GM19351 (cell line): ENCODE measurements around the gene GGT5.
"Not testable (repeated sequence)": the region's sequence is repeated elsewhere in the genome, so short reads cannot be mapped to it uniquely, and the experiment has no call there.

Experiments used
- ATAC-seq: cut with Tn5 transposase; IDR thresholded peaks from one replicate; pipeline ENCODE4 v1.9.1; 2021; ENCODE audit warnings: mild to moderate bottlenecking, moderate library complexity; ENCODE audit not compliant: unreplicated experiment

Gene GGT5

DNA sequence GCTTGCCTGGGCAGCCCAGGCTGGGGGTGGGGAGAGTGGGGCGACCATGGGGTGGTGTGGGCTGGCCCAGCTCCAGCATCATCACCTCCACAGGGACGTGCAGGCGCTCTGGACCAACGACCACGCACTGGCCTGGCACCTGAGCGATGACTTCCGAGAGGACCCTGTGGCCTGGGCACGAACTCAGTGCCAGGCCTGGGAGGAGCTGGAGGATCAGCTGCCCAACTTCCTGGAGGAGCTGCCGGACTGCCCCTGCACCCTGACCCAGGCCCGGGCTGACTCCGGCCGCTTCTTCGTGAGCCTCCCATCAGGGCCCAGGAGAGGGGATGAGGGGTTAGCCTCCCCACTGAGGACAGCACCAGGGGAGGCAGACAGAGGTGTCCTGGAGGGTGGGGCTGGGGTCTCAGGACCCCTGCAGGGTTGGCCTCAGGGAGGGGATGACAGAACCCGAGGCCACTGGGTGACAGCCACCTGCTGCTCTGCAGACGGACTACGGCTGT is 59.8 kb downstream of the GGT5 start:
- ATAC-seq = no peak

DNA sequence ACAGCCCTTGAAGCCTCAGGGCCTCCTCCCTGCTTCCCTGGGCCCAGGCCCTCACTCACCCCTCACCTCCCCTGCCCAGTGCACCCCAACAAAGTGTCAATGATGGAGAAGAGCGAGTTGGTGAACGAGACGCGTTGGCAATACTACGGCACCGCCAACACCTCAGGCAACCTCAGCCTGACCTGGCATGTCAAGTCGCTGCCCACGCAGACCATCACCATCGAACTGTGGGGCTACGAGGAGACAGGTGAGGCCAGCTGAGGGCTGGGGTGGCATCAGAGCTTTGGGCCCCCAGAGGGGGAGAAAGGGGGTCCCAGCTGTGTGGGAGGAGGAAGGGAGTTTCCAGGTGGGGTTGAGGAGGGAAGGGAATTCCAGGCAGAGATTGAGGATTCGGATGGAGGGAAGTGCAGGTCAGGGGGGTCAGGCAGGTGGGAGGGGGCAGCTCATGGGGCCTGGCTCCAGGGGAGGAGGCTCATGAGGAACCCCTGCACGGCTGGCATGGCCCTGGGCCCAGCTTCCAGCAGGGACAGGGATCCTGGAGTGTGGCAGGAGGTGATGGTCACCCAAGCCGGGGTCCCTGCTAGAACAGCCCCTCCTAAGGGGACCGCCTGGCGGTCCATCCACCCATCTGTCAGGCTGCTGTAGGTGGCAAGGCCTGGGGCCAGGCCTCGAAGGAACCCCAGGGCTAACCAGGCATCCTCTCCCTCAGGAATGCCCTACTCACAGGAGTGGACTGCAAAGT is 60.7 kb downstream of the GGT5 start:
- ATAC-seq = no peak

DNA sequence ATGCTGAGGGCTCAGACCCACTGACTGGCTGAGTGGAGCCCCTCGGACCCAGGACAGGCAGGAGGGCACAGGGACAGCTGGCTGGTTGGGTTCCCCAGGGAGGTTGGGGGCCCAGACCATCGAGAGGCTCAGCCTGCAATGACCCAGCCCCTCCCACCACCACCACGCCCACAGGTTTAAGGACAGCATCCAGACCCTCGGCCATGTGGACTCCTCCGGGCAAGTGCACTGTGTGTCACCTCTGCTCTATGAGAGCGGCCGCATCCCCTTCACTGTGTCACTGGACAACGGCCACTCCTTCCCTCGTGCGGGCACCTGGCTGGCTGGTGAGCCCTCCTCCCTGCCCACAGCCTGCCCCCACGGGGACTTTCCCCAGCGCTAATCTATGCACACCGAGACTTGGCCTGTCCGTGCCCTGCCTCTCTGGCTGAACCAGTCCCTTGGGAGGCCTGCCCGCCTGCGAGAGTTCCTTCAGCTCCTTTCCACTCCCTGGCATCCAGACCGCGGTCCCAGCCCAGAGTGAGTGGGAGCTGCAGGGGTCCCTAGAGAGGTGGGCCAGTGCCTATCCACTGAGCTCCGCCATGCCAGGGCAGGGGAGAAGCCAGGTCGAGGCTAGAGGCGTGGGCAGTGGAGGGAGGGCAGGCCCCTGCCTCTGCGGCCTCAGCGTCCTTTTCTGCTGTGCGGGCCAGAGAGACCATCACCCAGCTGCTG is 61.4 kb downstream of the GGT5 start:
- no peak for ATAC-seq

DNA sequence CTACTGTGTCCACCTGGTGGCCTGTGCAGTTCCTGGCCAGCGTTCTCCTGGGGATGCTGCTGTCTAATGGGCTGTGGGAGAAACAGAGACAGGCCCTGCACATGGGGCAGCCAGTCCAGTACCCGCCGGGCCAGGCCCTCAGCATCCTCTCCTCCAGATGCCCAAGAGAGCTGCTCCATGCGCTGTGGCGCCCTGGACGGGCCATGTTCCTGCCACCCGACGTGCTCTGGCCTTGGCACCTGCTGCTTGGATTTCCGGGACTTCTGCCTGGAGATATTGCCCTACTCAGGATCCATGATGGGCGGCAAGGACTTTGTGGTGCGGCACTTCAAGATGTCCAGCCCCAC is 62.0 kb downstream of the GGT5 start:
- not testable (repeated sequence) for ATAC-seq

DNA sequence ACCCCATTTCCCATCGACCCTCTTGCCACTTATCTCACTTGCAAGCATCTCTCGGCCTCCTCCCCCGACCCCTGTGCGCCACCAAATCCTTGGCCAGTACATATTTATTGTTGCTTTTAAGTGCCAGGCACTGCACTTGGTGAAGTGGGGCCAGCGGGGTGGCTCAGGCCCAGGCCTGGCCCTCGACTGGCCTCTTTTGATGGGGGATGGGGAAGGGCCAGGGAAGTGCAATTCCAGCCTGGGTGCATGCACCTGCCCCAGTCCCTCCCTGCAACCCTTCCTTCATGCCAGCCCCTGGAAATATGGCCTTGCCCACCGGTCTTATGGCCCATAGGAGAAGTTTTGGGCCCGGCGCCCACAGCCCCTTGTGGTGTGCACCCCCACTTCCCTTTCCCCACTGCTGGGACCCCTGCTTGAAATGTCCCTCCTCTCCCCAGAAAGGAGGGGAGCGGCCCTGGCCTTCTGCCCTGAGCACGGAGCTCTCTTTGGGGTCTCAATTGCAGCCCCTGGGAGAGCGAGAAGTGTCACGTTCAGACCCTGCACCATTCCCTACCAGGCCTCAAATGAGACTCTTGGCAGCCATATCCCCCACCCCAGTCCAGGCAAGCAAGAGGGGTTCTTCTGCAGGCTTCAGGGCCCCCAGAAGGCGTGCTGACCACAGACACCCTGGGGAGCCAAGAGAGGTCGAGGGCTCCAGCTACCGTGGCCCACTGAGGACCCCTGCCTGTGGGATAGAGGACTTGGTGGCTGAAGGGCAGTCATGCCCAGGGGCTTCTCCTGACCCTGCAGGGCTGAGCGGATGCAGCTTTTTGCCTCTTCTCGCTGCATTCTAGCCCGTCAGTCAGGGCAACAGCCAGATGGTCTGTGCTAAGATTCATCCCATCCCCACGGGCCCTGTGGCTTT is 62.6 kb downstream of the GGT5 start:
- ATAC-seq = no peak

DNA sequence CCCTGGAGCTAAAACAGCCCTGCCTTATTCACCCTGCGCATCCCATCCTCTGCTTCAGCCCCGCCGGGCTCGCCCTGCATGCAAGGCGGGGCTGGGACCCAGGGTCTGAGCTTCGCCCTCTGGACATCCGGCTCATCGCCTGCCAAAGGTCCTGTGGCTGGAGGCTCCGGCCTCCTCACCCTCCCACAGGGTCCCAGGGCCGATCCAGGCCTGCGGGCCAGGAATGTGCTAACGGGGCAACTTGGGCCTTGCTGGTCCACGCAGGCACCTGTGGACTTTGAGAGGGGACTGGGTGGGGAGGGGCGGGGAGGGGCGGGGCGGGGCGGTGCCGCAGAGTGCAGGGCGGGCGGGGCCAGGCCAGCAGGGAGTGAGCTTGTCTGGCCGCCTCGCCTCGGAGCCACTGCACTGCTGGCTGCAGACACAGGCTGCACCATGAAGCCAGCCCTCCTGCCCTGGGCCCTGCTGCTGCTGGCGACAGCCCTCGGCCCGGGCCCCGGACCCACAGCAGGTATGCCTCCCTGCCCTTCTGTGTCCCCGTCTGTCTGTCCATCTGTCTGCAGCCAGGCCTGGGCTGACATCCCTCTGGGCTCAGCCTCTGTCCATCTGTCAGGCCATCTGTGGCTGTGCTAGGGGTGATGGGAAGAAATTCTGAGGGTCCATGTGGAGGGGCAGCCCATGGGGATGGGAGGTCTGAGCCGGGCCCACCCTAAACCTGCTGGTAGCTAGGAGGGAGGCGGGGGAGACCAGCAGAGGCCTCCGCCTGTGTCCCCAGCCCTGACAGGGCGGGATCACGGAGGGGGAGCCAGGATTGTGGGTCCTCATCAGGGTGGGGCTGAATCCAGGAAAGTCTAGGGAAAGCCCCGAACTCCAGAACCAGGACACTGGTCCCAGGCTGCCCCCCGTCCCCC is 63.5 kb downstream of the GGT5 start, which contains the start of gene SUSD2:
Gene SUSD2, plus strand, starts transcription at position 400 of the 908 bp plus-strand sequence. Its CDS starts 33 bp downstream, at position 433.
- no peak for ATAC-seq

DNA sequence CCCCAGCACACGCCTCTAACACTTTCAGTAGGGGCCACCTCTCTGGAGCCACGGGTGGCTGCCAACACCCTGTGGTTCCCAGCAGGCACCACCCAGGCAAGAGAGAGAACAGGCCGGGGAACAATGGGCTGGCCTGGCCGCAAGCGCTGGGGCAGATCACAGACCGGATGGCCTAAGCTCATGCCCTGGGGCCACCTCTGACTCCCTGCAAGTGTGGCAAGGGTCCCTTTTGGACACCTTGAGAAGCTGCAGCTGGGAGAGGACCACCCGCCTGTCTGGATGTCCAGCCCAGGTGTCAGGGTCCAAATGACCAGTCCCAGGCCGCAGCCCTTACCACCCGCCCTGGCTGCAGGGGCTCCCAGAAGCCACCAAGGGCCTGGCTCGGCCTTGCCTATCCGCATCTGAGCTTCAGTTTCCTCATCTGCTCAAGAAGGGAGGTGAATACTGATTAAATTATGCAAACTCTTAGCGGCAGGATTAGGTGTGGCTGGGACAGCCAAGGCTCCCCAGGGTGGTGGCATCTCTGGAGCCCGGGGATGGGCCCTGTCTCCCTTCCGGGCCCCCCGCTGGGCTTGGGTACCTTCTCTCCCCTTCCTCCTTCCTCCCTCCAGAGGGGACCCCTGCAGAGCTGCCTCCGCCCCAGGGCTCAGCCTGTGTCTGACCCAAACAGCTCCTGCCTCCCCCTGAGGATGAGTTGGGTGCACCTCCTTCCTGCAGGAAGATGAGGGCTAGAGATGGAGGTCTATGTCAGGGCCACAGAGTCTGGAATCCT is 64.4 kb downstream of the GGT5 start:
- no peak for ATAC-seq

DNA sequence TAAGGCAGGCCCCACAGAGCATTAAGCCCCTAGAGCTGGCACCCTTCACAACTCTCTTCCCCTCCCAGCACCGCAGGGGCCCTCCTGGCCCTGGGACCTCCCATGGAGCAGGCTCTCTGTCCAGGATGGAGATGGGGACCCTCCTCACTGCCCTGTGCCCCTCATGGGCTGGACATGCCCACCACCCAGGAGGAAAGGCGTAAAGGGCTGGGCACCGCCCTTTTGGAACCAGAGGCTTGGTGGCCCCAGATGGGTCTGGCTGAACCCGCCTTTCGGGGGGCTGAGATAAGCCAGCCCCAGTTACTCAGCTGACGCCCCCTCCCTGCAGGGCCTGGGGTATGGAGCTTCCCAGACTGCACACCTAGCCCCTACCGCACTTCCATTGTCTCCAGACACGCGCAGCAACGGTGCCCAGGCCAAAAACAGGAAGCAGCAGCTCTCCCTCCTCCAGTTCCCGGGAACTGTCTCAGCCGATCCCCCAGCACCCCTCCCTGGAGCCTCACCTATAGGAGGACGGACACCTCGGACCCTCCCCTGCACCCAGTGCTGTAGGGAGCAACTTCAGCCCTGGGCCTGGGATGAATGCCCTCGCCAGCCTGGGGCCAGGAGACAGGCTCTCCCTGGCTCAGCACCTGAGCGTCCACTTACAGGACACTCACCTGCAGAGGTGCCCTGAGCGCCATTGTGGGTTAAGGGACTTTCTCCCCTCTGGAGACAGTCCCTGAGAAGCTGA is 65.2 kb downstream of the GGT5 start:
- no peak for ATAC-seq

DNA sequence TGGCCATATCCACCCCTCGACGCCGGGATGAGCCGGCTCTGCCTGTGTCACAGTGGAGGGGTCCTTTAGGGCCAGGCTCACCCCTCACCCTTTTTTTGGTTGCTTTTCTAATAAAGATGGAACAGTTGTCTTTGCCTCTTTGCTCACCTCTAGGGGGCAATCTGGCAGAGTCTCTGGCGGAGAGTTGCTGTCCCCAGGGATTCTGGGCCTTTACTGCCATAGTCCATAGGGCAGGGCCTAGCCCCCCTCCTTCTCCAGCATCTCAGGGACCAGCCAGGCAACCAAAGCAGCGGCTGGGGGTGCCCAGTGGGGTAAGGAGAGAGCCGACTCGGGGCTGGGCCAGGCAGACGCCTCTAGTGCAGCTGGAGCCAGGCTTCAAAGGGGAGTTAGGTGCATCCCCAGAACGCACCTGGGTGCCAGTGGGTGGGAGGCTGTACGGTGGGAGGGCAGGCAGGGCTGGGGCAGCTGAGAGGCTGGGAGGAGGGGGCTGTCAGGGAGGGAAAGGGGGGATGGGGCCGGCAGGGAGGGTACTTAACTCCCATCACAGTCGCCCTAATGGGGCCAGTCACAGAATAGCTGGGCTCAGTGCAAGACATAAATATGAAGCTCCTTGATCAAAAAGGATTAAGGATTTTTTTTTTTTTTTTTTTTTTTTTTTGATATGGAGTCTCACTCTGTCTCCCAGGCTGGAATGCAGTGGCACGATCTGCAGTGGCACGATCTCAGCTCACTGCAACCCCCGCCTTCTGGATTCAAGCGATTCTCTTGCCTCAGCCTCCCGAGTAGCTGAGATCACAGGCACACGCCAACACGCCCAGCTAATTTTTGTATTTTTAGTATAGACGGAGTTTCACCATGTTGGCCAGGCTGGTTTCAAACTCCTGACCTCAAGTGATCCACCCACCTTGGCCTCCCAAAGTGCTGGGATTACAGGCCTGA is 66.1 kb downstream of the GGT5 start:
- no peak for ATAC-seq

DNA sequence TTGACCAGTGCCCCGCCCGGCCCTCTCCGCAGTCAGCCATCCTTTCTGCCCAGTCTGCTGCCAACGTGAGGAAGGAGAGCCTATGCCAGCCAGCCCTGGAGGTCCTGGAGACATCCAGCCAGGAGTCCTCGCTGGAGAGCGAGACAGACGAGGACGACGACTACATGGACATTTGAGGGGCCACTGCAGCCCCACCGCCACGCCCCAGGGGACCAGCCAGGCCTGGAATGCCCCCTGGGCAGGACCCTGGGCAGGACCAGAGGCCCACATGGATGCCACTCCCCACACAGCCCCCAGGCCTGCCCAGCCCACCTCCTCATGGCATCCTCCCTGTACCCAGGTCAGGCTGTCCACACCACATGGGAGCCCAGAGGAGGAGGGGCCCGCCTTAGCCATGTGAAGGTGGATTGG is 66.9 kb downstream of the GGT5 start:
- ATAC-seq = no peak

DNA sequence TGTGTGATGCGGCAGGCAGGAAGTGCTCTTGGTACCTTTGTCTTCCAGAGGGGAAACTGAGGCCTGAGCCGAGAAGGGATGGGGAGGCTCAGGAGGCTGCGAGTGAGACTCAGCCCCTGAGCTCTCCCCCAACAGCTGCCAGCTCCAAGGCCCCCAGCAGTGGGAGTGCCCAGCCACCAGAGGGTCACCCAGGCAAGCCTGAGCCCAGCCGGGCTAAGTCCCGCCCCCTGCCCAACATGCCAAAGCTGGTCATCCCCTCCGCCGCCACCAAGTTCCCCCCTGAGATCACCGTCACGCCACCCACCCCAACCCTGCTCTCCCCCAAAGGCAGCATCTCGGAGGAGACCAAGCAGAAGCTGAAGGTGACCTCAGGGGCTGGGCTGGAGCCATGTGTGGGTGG is 67.4 kb downstream of the GGT5 start:
- ATAC-seq = no peak

DNA sequence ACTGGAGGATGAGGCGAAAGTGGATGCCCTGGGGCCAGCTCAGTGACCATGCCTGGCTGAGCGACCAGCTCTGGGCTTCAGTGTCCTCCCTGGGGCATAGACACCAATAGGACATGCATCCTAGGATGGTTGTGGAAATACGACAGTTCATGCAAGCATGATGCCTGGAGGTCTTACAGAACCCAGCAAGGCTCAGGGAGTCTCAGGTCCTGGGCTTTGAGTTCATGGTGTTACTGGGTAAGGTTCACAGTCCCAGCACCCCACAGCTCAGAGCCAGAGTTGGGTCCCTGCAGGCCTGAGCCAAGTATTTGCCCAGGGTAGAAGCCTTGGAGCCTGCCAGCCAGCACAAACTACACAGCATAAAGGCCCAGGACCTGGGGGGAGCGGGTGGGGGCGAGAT is 67.8 kb downstream of the GGT5 start:
- ATAC-seq = no peak

DNA sequence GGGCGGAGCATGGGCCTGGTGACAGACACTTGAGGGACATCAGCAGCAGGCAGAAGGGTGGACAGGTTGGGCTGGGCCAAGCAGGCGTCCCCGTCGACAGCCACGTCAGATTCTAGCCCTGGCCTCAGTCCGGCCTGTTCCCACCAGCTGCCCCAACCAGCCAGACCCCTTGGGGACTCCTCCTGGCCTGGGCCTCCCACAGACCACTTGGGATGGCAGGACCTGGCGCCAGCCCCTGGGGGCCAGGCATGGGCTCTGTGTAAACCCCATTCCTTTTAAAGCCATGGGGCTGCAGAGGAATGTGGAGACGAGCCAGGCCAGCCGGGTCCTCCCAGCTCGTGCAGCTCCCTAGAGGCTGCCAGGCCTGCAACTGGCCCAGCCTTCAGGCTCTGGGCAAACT is 68.3 kb downstream of the GGT5 start:
- no peak for ATAC-seq

DNA sequence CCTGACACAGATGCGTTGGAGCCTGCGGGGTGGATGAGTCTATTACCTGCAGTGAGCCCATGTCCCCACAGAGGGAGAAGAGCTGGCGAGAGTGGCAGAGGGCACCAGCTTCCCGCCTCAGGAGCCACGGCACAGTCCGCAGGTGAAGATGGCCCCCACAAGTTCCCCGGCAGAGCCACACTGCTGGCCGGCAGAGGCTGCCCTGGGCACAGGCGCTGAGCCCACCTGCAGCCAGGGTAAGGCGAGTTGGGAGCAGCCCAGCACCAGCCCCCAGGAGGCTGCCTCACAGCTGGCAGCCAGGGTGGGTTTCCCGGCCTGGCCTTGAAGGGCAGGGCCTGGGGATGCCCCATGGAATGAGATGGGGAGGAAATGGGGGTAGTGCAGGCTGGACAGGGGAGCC is 68.8 kb downstream of the GGT5 start:
- ATAC-seq = no peak

DNA sequence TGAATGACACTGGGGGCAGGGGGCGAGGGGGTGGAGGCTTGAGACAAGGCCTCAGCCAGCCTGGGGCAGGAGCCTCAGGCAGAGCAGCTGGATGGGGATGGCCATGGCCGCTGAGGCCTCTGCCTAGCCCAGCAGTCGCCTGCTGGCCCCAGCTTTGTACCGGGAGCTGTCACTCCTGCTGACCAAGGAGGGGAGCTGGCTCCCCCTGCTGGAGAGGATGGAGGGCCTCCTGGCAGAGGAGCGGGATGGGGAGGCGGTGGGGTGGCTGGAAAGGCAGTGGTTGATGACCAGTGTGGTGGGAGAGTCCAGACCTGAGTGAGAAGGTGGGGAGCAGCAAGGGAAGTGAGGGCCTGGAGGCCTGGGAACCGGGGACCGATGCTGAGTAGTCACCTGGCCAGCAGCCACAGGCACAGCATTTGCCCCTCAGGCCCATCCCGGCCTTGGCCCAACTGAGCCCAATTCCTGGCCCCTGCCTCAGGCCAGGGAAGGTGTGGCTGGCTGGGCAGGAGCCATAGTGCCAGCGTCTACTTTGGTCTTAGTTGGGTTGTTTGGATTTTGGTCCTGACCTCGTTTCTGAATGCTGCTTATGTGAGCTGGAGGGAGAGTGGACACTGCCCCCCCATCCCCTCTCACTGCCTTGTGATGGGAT is 69.6 kb downstream of the GGT5 start:
- no peak for ATAC-seq

DNA sequence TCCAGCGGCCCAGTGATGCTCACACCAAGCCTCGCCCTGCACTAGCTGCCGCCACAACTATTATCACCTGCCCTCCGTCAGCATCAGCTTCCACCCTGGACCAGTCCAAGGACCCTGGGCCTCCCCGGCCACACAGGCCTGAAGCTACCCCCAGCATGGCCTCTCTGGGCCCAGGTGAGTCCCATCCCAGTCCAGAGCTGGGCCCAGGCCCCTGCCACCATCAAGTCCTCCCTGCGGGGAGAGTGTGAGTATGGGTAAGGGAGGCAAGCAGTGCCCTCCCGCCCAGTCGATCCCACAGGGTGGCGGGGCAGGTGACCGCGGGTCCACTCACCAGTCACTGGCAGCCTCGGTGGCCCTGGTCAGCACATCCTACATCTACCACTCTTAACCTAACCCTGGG is 73.1 kb downstream of the GGT5 start:
- no peak for ATAC-seq

DNA sequence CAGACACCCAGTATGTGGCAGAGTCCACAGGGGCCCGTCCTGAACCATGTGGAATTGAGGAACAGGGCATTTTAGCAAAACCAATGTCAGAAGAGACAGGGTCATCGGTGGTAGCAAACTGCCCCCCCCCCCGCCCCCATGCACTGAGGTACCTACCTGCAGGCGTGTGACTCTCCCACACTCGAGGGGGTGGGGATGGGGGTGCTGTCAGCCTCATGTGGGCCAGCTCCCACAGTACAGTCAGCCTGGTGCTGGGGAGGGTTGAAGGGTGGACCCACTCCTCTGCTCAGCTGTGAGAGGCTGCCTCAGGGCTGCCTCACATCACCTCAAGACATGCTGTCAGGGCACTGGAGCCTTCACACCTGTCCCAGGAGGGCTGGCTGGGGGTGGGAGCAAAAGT is 74.2 kb downstream of the GGT5 start:
- ATAC-seq = no peak
